ENCODE results near the gene FCHSD2. TPM values are rescaled to one million over a fixed set of nuclear protein-coding genes. Genes with fewer than 3 reads are reported as not detected.
A peak's percentile ranks its signal among the peaks of the same experiment; 100 is the strongest.
"Not testable (repeated sequence)": the region's sequence is repeated elsewhere in the genome, so short reads cannot be mapped to it uniquely, and the experiment has no call there.

Gene FCHSD2
- total RNA-seq, 2 donors from 2014 or later = 21.7 to 22.3 TPM

DNA sequence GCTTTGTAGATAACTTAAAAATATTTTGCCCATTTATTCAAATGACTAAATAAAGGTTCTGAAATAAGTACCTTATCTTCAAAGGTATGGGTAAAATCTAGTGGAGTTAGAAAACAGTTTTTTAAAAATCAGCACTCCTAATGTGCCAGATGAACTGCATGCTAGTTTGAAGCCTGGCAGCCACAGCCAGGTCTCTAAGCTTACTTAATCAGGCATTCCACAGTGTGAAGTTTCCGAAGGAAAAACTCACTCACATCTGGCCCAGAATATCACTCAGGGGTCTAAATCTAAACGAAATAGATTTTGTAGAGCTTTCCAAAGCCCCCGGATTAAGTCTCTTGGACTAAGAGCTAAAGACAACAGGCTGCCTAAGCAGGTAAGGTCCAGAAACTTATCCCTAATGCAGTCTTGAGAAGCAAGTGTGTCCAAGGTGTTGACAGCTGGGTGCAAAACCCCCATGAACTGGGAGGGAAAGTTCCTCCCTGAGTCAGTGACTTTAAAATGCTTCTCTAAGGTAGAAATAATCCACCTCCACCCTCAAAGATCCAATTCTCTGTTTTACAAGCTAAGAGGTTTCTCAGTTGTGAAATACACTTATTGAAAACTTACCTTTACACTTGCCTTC, 157.6 kb downstream of the FCHSD2 start:
- H3K27ac Mint-ChIP-seq = no peak overlapping the region
- peaks cover 53% of the 10 kb centered on the region for H3K36me3 Mint-ChIP-seq (ENCODE audit: low read depth)
- no peaks in the 10 kb centered on the region for H3K9me3 Mint-ChIP-seq
- no peaks in the 10 kb centered on the region for H3K27me3 Mint-ChIP-seq
- no peaks in the 10 kb centered on the region for H3K4me1 Mint-ChIP-seq
- ATAC-seq (replicated peaks) = no peak
- no peak overlapping the region for H3K4me3 Mint-ChIP-seq

DNA sequence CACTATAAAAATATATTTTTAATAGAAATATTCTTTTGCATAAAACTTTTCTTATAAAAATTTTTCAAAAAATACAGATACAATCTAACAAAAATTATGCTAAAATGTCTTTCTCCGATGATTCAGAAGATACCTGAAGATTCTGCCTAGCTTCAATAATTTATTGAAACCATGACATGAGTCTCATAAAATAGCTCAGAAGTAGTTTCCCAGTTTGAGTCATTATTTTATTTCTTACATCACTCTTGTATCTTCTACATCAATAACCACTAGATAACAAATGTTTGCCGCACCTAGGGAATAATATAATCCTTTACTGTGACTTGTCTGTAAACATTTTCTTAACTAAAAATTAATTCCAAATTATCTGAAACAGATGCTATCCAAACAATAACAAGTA, 158.6 kb downstream of the FCHSD2 start:
- H3K9me3 Mint-ChIP-seq = no peaks in the 10 kb centered on the region
- H3K27me3 Mint-ChIP-seq = no peaks in the 10 kb centered on the region
- H3K4me3 Mint-ChIP-seq = no peak overlapping the region
- ATAC-seq (replicated peaks) = peak; percentile 38
- no peak overlapping the region for H3K27ac Mint-ChIP-seq
- H3K36me3 Mint-ChIP-seq (ENCODE audit: low read depth) = peaks cover 56% of the 10 kb centered on the region
- no peaks in the 10 kb centered on the region for H3K4me1 Mint-ChIP-seq

DNA sequence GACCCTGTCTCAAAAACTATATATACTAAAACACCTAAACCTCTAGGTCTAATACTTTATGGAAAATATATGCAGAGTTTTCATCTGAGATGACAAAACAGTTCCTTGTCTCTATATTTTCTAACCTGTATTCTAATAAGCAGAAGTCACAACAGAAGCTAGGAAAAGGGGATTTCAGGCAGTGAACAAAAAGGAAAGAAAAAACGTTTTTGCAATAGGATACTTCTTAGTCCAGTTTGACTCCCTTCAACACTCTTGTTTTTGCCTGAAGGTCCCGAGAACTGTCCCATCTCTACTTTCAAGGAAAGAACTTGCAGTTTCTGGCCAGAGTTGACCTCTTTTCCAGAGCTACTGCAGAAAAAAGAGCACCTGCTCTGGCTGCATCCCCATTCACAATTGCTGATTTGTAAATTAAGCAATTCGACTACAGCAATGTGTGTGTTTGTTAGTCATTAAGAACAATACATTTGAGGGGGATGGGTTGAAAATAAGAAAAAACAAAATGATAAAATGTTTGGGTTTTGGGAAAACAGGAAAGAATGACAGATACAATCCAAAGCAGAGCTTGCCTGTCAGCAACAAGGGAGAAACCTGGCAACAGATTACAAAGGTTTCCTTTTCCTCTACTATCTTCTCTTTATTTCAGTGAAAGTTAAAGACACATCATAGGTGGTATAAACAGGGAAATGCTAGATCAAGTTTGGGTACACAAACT, 160.0 kb downstream of the FCHSD2 start:
- no peak for ATAC-seq (replicated peaks)
- Mint-ChIP-seq H3K4me3 (no peak overlapping the region), H3K27ac (no peak overlapping the region), H3K9me3 (no peaks in the 10 kb centered on the region), H3K4me1 (no peaks in the 10 kb centered on the region), H3K27me3 (no peaks in the 10 kb centered on the region), H3K36me3 (ENCODE audit: low read depth) (peaks cover 48% of the 10 kb centered on the region)

DNA sequence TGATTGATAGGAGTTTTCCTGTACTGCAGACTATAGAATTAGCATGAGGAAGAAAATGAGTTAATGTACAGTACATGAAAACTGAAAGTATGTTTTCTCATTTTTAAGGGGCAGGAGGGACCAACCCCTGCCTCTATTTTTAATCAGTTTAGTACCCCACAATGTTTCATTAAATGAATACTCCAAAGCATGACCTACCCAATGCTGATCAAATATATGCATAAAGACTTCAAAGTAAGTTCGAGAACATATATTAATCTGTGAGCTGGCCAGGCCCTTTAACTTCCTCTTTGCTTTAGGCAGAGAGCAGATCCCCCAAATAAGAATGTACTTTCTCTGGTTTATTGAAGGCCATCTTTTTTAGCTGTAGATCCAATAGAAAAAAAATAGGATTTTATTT, 161.0 kb downstream of the FCHSD2 start:
- no peaks in the 10 kb centered on the region for H3K27me3 Mint-ChIP-seq
- ATAC-seq (replicated peaks) = peak; percentile 28
- H3K4me3 Mint-ChIP-seq = no peak overlapping the region
- H3K27ac Mint-ChIP-seq = no peak overlapping the region
- H3K9me3 Mint-ChIP-seq = no peaks in the 10 kb centered on the region
- peaks cover 41% of the 10 kb centered on the region for H3K36me3 Mint-ChIP-seq (ENCODE audit: low read depth)
- H3K4me1 Mint-ChIP-seq = no peaks in the 10 kb centered on the region

DNA sequence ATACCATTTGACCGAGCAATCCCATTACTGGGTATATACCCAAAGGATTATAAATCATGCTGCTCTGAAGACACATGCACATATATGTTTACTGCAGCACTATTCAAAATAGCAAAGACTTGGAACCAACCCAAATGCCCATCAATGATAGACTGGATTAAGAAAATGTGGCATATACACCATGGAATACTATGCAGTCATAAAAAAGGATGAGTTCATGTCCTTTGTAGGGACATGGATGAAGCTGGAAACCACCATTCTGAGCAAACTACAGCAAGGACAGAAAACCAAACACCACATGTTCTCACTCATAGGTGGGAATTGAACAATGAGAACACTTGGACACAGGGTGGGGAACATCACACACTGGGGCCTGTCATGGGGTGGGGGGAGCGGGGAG, 164.3 kb downstream of the FCHSD2 start:
- not testable (repeated sequence) for ATAC-seq (replicated peaks); H3K27ac Mint-ChIP-seq; H3K27me3 Mint-ChIP-seq; H3K4me3 Mint-ChIP-seq; H3K9me3 Mint-ChIP-seq
- Mint-ChIP-seq H3K36me3 (ENCODE audit: low read depth) (peaks cover 27% of the 10 kb centered on the region), H3K4me1 (peaks cover 16% of the 10 kb centered on the region)

DNA sequence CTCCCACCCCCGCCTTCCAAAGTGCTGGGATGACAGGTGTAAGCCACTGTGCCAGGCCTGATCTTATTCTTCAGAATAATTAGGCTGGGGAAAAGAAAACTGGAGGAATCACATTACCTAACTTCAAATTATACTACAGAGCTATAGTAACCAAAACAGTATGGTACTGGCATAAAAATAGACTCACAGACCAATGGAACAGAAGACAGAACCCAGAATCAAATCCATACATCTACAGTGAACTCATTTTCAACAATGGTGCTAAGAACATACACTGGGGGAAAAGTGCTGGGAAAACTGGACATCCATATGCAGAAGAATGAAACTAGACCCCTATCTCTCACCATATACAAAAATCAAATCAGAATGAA, 165.6 kb downstream of the FCHSD2 start:
- H3K4me3 Mint-ChIP-seq; ATAC-seq (replicated peaks); H3K9me3 Mint-ChIP-seq; H3K27me3 Mint-ChIP-seq: not testable (repeated sequence)
- Mint-ChIP-seq H3K4me1 (peaks cover 16% of the 10 kb centered on the region), H3K36me3 (ENCODE audit: low read depth) (peaks cover 27% of the 10 kb centered on the region), H3K27ac (peak overlapping the region; percentile 1)

DNA sequence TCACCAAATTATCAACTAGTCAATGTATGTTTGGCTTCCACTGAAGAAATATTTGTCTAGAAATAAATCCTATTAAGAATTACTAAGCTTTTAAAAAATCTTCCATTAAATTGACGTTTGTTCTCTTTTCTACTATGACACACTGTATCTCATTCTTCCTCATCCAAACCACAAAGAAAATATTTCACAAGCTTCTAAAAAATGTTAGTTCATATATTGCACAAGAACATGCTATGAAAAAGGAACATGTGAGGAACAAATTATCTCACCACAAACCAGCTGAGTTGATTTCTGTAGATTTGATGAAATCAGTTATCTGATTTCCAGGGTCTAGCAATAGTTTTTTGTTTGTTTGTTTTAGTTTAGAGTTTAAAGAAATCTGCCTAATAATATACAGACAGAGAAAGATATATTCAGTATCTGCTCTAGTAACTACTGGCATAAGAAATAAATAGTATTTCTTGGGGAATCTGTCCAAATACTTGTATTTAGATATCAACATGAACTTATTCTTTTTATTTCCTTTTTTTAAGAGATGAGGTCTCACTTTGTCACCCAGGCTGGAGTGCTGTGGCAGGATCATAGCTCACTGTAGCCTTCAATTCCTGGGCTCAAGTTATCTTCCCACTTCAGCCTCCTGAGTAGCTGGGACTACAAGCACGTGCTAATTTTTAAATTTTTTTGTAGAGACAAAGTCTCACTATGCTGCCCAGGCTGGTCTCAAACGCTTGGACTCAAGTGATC, 166.2 kb downstream of the FCHSD2 start:
- no peaks in the 10 kb centered on the region for H3K27me3 Mint-ChIP-seq
- peaks cover 3% of the 10 kb centered on the region for H3K9me3 Mint-ChIP-seq
- peaks cover 17% of the 10 kb centered on the region for H3K4me1 Mint-ChIP-seq
- H3K36me3 Mint-ChIP-seq (ENCODE audit: low read depth) = peaks cover 27% of the 10 kb centered on the region
- ATAC-seq (replicated peaks) = peak; percentile 89
- H3K27ac Mint-ChIP-seq = peak overlapping the region; percentile 1
- H3K4me3 Mint-ChIP-seq = peak overlapping the region; percentile 4

DNA sequence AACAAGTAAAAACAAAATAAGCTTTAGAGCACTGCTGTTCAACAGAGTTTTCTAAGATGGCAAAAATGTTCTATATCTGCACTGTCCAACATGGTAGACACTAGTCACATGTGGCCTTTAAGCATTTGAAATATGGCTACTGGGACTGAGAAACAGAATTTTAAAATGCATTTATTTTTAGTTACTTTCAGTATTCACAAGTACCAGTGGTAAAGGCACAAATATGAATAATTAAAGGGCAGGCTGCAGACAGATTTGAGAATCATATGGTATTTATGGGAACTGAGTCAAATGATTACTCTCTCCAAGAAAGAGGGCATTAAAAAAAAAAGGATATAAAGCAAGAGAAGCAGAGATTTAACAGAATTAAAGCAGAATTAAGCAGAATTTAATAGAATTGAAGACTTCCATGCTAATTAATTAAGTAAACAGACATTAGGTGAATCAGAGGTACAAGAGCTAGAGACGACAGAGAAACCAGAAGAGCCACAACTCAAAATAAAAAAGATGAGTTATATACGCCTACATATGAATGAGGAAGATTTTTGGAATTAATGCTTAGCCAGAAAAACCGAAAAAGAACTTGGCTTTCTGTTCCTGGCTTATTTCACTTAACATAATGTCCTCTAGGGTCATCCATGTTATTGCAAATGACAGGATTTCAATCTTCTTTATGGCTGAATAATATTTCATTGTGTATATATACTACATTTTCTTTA, 167.5 kb downstream of the FCHSD2 start:
- H3K4me1 Mint-ChIP-seq = peaks cover 27% of the 10 kb centered on the region
- H3K4me3 Mint-ChIP-seq = peak overlapping the region; percentile 44
- H3K36me3 Mint-ChIP-seq (ENCODE audit: low read depth) = peaks cover 21% of the 10 kb centered on the region
- no peaks in the 10 kb centered on the region for H3K27me3 Mint-ChIP-seq
- ATAC-seq (replicated peaks) = no peak
- peaks cover 3% of the 10 kb centered on the region for H3K9me3 Mint-ChIP-seq
- H3K27ac Mint-ChIP-seq = peak overlapping the region; percentile 49

DNA sequence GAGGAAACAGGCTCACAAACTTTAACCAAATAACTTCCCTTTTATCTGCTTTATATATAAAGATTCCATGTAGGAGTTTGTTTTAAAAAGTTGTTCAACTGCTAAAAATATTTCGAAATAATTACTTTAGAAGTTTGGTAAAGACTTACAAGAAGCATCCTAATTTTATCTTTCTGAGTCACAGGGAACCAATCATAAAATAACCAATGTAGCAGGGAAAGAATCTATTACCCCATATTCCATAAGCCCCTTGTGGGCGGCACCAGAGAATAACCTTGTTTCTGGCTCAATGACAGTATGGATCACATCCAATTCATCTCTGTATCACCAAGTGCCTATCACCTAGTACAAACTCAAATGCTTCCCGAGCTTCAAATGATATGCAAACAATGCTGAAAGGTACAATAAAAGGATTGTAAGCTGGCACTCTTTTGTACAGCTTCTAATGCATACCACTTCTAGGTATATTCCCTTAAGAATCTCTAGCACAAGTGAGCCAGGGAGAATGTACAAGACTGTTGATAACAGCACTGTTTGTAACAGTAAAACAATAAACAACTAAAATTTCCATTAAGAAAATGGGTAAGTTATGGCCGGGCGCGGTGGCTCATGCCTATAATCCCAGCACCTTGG, 169.5 kb downstream of the FCHSD2 start:
- Mint-ChIP-seq H3K36me3 (ENCODE audit: low read depth) (peaks cover 6% of the 10 kb centered on the region), H3K27ac (no peak overlapping the region), H3K9me3 (peaks cover 3% of the 10 kb centered on the region), H3K4me3 (no peak overlapping the region), H3K4me1 (peaks cover 33% of the 10 kb centered on the region), H3K27me3 (no peaks in the 10 kb centered on the region)
- no peak for ATAC-seq (replicated peaks)

DNA sequence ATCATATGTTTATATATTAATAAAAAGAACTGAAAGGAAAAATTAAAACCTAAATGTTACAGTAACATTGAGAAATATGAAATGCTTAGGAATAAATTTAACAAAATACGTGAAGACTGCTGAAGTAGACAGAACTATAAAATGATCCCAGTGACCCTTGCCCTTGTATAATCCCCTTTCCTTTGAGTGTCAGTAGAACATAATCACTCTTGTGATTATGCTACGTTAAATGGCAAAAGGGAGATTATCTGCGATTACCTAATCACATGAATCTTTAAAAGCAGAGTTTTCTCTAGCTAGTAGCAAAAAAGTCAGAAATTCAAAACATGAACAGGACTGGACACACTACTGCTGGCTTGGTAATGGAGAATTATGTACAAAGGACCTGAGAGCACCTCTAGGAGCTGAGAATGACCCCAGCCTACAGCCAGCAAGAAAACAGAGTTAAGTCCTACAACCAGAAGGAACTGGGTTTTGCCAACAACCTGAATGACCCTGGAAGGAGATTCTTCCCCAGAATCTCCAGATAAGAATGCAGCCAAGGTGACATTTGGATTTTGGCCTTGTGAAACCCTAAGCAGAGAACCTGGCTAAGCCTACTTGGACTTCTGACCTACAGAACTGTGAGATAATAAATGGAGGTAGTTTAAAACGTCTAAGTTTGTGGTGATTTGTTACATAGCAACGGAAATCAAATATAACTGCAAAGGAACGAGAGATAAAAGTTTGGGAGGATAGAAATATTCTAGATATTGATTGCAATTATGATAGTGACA, 170.7 kb downstream of the FCHSD2 start:
- Mint-ChIP-seq H3K27me3 (no peaks in the 10 kb centered on the region), H3K36me3 (ENCODE audit: low read depth) (peaks cover 4% of the 10 kb centered on the region), H3K4me3 (peak overlapping the region; percentile 55), H3K4me1 (peaks cover 33% of the 10 kb centered on the region), H3K27ac (no peak overlapping the region), H3K9me3 (peaks cover 3% of the 10 kb centered on the region)
- no peak for ATAC-seq (replicated peaks)

DNA sequence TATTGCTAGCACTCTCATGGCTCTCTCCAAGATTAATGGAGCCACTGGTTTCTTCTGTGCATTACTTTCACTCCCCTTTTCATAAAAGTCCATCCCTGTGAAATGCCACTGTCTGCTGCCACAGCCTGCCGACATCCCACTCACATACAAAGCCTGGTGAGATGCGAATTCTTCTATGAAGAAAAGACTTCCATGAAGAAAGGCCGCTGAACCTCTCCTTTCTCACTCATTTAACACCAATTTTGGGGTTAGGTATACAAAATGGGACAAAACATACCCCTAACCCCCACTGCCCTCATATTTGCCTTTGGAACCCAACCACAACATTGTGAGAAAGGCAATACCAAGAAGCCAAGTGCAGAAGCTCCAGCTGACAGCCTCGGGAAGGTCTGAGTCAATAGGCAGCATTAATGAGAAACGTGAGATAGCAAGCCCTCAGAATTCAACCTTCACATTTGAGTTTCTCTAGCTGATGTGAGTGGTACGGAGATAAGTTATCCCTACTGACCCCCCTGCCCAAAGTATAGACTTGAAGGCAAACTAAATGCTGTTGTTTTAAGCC, 171.5 kb downstream of the FCHSD2 start:
- no peaks in the 10 kb centered on the region for H3K36me3 Mint-ChIP-seq (ENCODE audit: low read depth)
- peak; percentile 35 for ATAC-seq (replicated peaks)
- peak overlapping the region; percentile 45 for H3K27ac Mint-ChIP-seq
- peaks cover 3% of the 10 kb centered on the region for H3K9me3 Mint-ChIP-seq
- peaks cover 33% of the 10 kb centered on the region for H3K4me1 Mint-ChIP-seq
- no peaks in the 10 kb centered on the region for H3K27me3 Mint-ChIP-seq
- H3K4me3 Mint-ChIP-seq = peak overlapping the region; percentile 55

DNA sequence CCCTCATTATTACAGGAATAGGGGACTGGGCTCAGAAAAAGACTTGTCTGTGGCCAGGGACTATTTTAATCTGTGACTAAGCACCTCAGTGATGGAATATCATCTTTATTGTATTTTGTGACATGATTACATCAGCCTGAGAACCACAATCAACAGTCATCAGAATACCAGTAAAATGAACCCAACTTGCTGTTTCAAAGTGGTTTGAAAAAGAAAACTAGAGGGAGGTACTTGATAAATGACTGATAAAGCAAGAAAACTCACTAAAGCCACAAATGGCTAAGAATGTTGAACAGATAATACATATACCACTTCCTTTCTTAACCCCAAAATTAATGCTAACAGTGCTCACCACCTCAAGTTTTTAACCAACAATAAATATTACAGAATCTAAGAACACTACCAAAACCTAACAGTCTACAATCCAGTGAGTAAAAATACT, 172.2 kb downstream of the FCHSD2 start:
- H3K36me3 Mint-ChIP-seq (ENCODE audit: low read depth) = no peaks in the 10 kb centered on the region
- no peaks in the 10 kb centered on the region for H3K27me3 Mint-ChIP-seq

DNA sequence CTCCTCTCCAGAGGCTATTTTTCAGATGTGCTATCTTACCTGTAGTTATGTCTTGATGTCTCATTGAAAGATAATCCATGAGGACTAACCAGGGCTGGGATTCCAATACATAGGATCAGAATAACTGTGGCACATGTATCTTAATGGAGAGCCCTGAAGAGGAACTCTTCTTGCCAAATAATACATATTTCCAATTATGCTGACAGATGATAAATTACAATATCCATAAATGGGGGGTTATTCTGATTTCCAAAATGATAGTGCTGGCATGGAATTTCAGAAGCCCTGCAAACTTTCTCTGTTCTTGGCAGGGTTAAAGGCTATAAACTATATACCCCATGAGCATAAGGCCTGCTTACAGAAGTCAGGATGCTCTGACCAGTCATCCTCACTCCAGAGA, 173.7 kb downstream of the FCHSD2 start:
- Mint-ChIP-seq H3K9me3 (no peaks in the 10 kb centered on the region), H3K4me3 (no peak overlapping the region), H3K4me1 (peaks cover 27% of the 10 kb centered on the region), H3K27me3 (no peaks in the 10 kb centered on the region), H3K36me3 (ENCODE audit: low read depth) (no peaks in the 10 kb centered on the region), H3K27ac (no peak overlapping the region)
- no peak for ATAC-seq (replicated peaks)

More for the DNA sequence above, 172.2 kb downstream of the FCHSD2 start:
- Mint-ChIP-seq H3K4me1 (peaks cover 28% of the 10 kb centered on the region), H3K9me3 (peaks cover 3% of the 10 kb centered on the region), H3K4me3 (peak overlapping the region; percentile 55), H3K27ac (peak overlapping the region; percentile 45)
- peak; percentile 91 for ATAC-seq (replicated peaks)
